B cell (primary cell): ENCODE measurements around the gene LCE6A. TPM values are rescaled to one million over a fixed set of nuclear protein-coding genes. Genes with fewer than 3 reads are reported as not detected.

Experiments
- ATAC-seq: fragments of 200-7000 bp; cut with Tn5 transposase; one replicate; pipeline ENCODE4 v1.10.0; 2021; ENCODE audit warnings: low read depth, mild to moderate bottlenecking, moderate number of reproducible peaks, moderate library complexity
- CTCF ChIA-PET: fragments of 350-600 bp; sonication (Branson Sonifier 250); formaldehyde crosslinking; loops from one replicate; lab custom pipeline; 2021; ENCODE audit warnings: antibody characterized with exemption, inconsistent platforms; lab: Charles Lee
- POLR2A ChIA-PET: fragments of 350-600 bp; sonication (Branson Sonifier 250); formaldehyde crosslinking; loops from one replicate; lab custom pipeline; 2021; ENCODE audit warnings: antibody characterized with exemption; lab: Charles Lee
- DNase-seq: peaks from one replicate; pipeline ENCODE4 v3.0.0; 2013
- H2AFZ ChIP-seq: 2 replicates; pipeline ENCODE4 v1.6.1; 2012; ENCODE audit warnings: mild to moderate bottlenecking, low read depth, low read length; ENCODE audit not compliant: insufficient read depth, poor library complexity, severe bottlenecking
- H3K27ac ChIP-seq, 2 donors: 1 replicate in 1 of 2; 2 replicates in 1 of 2; pipeline ENCODE4 v1.5.1; 2012 to 2013; ENCODE audit warnings: low read length in 2 of 2, mild to moderate bottlenecking in 2 of 2, moderate library complexity in 1 of 2
- H3K27me3 ChIP-seq, 4 experiments: fragments of 200-600 bp in 1 of 4; sonication (generic) in 1 of 4; replicated peaks in 1 of 4; 1 replicate in 2 of 4; 2 replicates in 2 of 4; pipeline versions ENCODE4 v1.6.1 to v1.7.0; 2013 to 2016; ENCODE audit warnings: low read length in 3 of 4, mild to moderate bottlenecking in 2 of 4, mixed read lengths in 1 of 4, moderate library complexity in 1 of 4; ENCODE audit not compliant: insufficient read depth in 4 of 4, control insufficient read depth in 3 of 4; ENCODE audit errors: control extremely low read depth in 1 of 4
- H3K36me3 ChIP-seq, 2 experiments: replicated peaks in 1 of 2; 1 replicate in 1 of 2; 2 replicates in 1 of 2; pipeline versions ENCODE4 v1.6.1 to v1.7.1; 2013; ENCODE audit warnings: low read length in 1 of 2; ENCODE audit not compliant: insufficient read depth in 2 of 2, control insufficient read depth in 1 of 2; ENCODE audit errors: control extremely low read depth in 1 of 2, extremely low read depth in 1 of 2
- H3K4me1 ChIP-seq, 2 donors: fragments of 200-600 bp in 1 of 2; sonication (generic) in 1 of 2; 1 replicate in 1 of 2; 2 replicates in 1 of 2; pipeline versions ENCODE4 v1.5.1 to v1.6.1; 2013 to 2017; ENCODE audit warnings: low read length in 2 of 2; ENCODE audit not compliant: control insufficient read depth in 2 of 2, insufficient read depth in 2 of 2
- H3K4me2 ChIP-seq: replicated peaks from 2 replicates; pipeline ENCODE3; 2012; ENCODE audit warnings: mild to moderate bottlenecking, low read depth, low read length; ENCODE audit not compliant: poor library complexity, severe bottlenecking
- H3K4me3 ChIP-seq, 5 experiments: fragments of 200-600 bp in 1 of 5; sonication (generic) in 1 of 5; 1 replicate in 3 of 5; 2 replicates in 2 of 5; pipeline versions ENCODE4 v1.5.1 to v1.7.0; 2011 to 2016; ENCODE audit warnings: low read length in 4 of 5, mild to moderate bottlenecking in 4 of 5, low read depth in 2 of 5, control low read depth in 1 of 5, moderate library complexity in 1 of 5; ENCODE audit not compliant: insufficient read depth in 1 of 5; ENCODE audit errors: control extremely low read depth in 1 of 5, extremely low read depth in 1 of 5
- H3K79me2 ChIP-seq: fragments of 200-600 bp; sonication (generic); one replicate; pipeline ENCODE4 v1.6.0; 2016; ENCODE audit warnings: low read length; ENCODE audit not compliant: control insufficient read depth, insufficient read depth
- H3K9ac ChIP-seq: fragments of 200-600 bp; sonication (generic); 2 replicates; pipeline ENCODE4 v1.6.1; 2017; ENCODE audit warnings: mild to moderate bottlenecking, low read length, moderate library complexity
- H3K9me3 ChIP-seq, 3 donors: one replicate each; pipeline versions ENCODE4 v1.6.1 to v1.7.1; 2013; ENCODE audit warnings: low read length in 2 of 3; ENCODE audit not compliant: control insufficient read depth in 2 of 3, insufficient read depth in 1 of 3; ENCODE audit errors: control extremely low read depth in 1 of 3
- H4K20me1 ChIP-seq: 2 replicates; pipeline ENCODE4 v1.6.0; 2012; ENCODE audit warnings: mild to moderate bottlenecking, low read length; ENCODE audit not compliant: insufficient read depth, control insufficient read depth, poor library complexity, severe bottlenecking
- H3K27ac Mint-ChIP-seq: one replicate; pipeline ENCODE4 v1.8.0; 2021; ENCODE audit warnings: mixed read lengths
- H3K27me3 Mint-ChIP-seq: one replicate; pipeline ENCODE4 v1.8.0; 2021; ENCODE audit warnings: mixed read lengths
- H3K4me1 Mint-ChIP-seq: one replicate; pipeline ENCODE4 v1.8.0; 2021; ENCODE audit warnings: mixed read lengths
- H3K4me3 Mint-ChIP-seq: one replicate; pipeline ENCODE4 v1.8.0; 2021; ENCODE audit warnings: mixed read lengths
- H3K9me3 Mint-ChIP-seq: one replicate; pipeline ENCODE4 v1.8.0; 2022; ENCODE audit warnings: mixed read lengths; ENCODE audit not compliant: insufficient read depth
- CTCF ChIP-seq: fragments of 200-600 bp; IDR thresholded peaks from one replicate; pipeline ENCODE4 v1.8.0; 2022; ENCODE audit warnings: antibody characterized with exemption, mild to moderate bottlenecking
- EZH2 ChIP-seq: IDR thresholded peaks from 2 replicates; pipeline ENCODE4 v1.6.1; 2012; ENCODE audit warnings: borderline replicate concordance, low read depth, mild to moderate bottlenecking, moderate library complexity, low read length; ENCODE audit not compliant: insufficient read depth, poor library complexity, severe bottlenecking
- WGBS: methylation state at CpG from one replicate; pipeline ENCODE4 v1.1.5; 2013; ENCODE audit warnings: missing lambda C conversion rate; ENCODE audit not compliant: insufficient coverage; 5-methylcytosine and 5-hydroxymethylcytosine counted together
- intact Hi-C: fragments of 100-400 bp; cut with micrococcal nuclease; formaldehyde crosslinking; loops from one replicate; pipeline ENCODE4 v1.10.0; 2022
- polyA plus RNA-seq: library from polyadenylated mRNA; depleted of rRNA; stranded (reverse); fragments of >200 nt; gene quantifications from 2 replicates; pipeline ENCODE4 v1.2.3, GENCODE V29; 2012
- total RNA-seq, 2 donors: library from RNA; stranded (reverse); fragments of 120-200 nt in 1 of 2; gene quantifications; 1 replicate in 1 of 2; 2 replicates in 1 of 2; pipeline versions ENCODE4 v1.2.3 to v1.2.4, GENCODE V29; 2013 to 2022

Gene LCE6A
- total and polyA plus RNA-seq, 2 donors (not counting 1 experiment from before 2014, with no cell fraction given): not detected

DNA sequence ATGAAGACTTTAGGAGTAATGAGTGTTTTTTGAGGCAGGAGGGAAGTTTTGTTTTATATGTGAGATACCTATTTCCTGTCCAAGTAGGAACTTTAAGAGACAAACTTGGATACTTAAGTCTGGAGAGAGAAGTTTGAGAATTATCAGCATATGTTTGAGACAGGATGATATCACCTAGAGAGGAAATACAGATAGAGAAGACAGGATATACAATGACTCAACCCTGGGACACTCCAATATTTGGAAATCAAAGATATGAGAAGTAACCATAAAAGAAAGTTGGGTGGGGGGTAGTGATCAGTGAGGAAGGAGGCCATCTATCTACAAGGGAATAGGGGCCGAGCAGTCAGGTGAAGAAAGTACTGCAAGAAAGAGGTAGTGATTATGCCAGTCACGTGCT, 23.7 kb downstream of the LCE6A start:
- Histone ChIP-seq H3K36me3 (no peaks in the 10 kb centered on the region), H2AFZ (no peak overlapping the region), H4K20me1 (no peaks in the 10 kb centered on the region), H3K27ac (no peak overlapping the region), H3K4me3 (no peak overlapping the region), H3K9ac (no peak overlapping the region), H3K9me3 (no peaks in the 10 kb centered on the region), H3K4me1 (no peaks in the 10 kb centered on the region), H3K4me2 (no peak overlapping the region), H3K27me3 (no peaks in the 10 kb centered on the region), H3K79me2 (no peaks in the 10 kb centered on the region)
- no peak for DNase-seq
- H3K27me3 Mint-ChIP-seq: peaks cover 4% of the 10 kb centered on the region
- H3K4me3 Mint-ChIP-seq: no peak overlapping the region
- WGBS: 100% methylated on average over 1 of the region's 2 CpGs
- no peaks in the 10 kb centered on the region for H3K9me3 Mint-ChIP-seq
- no peak overlapping the region for H3K27ac Mint-ChIP-seq
- H3K4me1 Mint-ChIP-seq: no peaks in the 10 kb centered on the region
- no peak for TF ChIP-seq CTCF
- no peak for TF ChIP-seq EZH2
- CTCF ChIA-PET: no interaction called here
- ATAC-seq: no peak
- POLR2A ChIA-PET: no interaction called here
- intact Hi-C loops: no loop called here

- Histone ChIP-seq H3K4me2 (no peak overlapping the region), H3K27me3 (peaks cover 0 to 5% (median 0%) of the 10 kb centered on the region in 4 experiments), H3K27ac (no peak overlapping the region), H3K4me1 (peaks cover 0 to 4% of the 10 kb centered on the region in 2 donors), H3K4me3 (no peak overlapping the region), H3K79me2 (no peaks in the 10 kb centered on the region), H4K20me1 (no peaks in the 10 kb centered on the region), H3K9me3 (no peaks in the 10 kb centered on the region), H3K36me3 (no peaks in the 10 kb centered on the region), H2AFZ (peak overlapping the region; percentile 24), H3K9ac (no peak overlapping the region)
- Mint-ChIP-seq H3K9me3 (no peaks in the 10 kb centered on the region), H3K4me1 (peaks cover 2% of the 10 kb centered on the region), H3K27ac (no peak overlapping the region), H3K27me3 (peaks cover 10% of the 10 kb centered on the region), H3K4me3 (no peak overlapping the region)
- ATAC-seq: no peak
- intact Hi-C loops: no loop called here
- TF ChIP-seq EZH2: no peak
- peak; percentile 91 for TF ChIP-seq CTCF
- 52% methylated on average over 3 of the region's 9 CpGs for WGBS
- peak; percentile 64 for DNase-seq
- ChIA-PET CTCF (interaction anchor here (0.6 to 3.0 kb wide), 9 partner anchors 9 to 419 kb away, joined by 3 to 13 read pairs (median 5); no protein-coding TSS in a partner anchor), POLR2A (no interaction called here)
Observed at GRCh38 chr1:152869808-152870419, 27.3 kb downstream of the LCE6A start.
